GM12872 (cell line): ENCODE data around the gene LRP2.

Experiments used
- CTCF ChIP-seq: IDR thresholded peaks from 3 replicates; pipeline ENCODE4 v1.5.1; 2011; ENCODE audit warnings: low read depth, mild to moderate bottlenecking, low read length, moderate library complexity; ENCODE audit not compliant: insufficient read depth

The LRP2 gene

GRCh38 chr2:169329688-169330554 is 32.4 kb downstream of the LRP2 start:
- no peak for TF ChIP-seq CTCF

DNA sequence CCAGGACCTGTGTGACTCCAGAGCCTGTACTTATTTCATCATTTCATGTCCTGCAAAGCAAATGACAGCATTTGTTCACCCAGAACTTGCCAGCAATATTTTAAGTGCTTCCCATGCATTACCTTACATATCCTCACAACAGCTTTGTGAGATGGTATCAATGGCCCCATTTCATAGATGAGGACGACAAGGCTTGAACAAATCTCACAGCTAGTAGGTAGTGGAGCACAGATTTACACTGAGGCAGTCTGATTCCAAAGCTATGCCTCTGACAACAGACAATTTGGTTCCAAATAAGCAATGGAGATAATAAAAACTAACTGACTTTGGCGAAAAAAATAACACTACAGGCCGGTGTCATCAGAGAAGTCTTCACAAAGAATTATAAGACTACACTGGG is 33.5 kb downstream of the LRP2 start:
- TF ChIP-seq CTCF = no peak

DNA sequence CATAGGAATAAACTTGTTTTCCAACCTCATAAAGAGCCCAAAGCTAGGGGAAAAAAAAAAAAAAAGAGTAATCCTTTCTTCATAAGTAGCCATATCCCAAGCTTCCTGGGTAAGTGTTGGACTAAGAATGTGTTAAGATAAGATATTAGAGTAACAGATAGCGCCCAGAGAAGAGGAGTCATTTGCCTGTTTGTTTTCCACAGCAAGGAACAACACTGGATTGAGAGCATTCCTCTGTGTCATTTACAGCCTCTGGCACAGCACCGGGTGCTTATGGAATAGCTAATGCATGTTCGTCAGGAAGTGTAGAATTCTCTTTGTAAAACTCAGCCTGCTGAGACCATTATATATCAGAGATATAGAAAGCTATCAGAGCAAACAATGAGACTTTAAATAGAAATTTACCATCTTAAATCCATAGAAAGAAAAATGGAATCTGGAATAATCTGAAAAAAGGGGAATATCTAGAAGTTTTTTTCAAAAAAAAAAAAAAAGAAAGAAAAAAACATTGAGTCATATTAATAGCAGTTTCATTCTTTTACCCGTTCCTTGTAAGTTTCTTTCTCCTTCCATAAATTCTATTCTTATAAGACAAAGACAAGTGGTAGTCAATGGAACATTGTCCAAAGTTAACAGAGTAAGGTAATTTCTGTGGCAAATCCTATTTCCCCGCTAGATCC is 37.6 kb downstream of the LRP2 start:
- no peak for TF ChIP-seq CTCF

GRCh38 chr2:169323841-169324240 is 38.5 kb downstream of the LRP2 start:
- TF ChIP-seq CTCF = no peak

DNA sequence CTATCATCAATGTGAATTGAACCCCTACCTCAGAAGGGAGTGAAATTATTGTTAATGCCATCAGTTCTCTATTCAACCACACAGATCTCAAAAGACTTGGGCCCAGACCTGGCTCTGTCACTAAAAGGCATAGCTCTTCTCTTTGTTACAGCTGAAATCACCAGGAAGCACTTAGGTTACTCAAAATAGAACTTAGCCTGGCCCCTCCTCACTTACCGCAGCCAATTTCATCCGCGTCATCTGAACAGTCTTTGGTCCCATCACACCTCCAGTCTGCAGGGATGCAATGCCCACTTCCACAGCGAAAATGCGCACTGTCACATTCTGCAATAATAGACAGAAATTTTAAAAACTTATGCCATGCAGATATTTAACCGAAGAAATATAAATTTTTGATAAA is 41.8 kb downstream of the LRP2 start:
- TF ChIP-seq CTCF = no peak

DNA sequence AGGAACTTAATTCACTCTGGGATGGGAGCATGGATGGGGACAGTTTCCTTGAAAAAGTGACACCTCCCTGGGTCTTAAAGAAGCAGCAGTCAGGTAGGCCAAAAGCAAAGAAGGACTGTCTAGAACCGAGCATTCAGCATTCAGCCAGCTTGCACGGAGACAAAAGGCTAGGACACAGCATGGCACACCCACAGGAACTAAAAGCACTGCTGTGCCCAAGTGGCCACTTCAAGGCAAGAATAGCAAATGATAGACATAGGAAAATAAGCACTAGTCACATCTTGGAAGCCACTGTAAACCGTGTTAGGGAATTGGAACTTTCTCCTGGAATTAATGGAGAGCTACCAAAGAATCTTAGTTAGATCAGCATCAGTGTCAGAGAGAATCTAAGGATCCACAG is 47.0 kb downstream of the LRP2 start:
- no peak for TF ChIP-seq CTCF

- no peak for TF ChIP-seq CTCF
Observed at GRCh38 chr2:169303579-169304305, 58.6 kb downstream of the LRP2 start.
